Measurements from ENCODE around the gene PCGF1.
"Not testable (repeated sequence)": the region's sequence is repeated elsewhere in the genome, so short reads cannot be mapped to it uniquely, and the experiment has no call there.

The PCGF1 gene

DNA sequence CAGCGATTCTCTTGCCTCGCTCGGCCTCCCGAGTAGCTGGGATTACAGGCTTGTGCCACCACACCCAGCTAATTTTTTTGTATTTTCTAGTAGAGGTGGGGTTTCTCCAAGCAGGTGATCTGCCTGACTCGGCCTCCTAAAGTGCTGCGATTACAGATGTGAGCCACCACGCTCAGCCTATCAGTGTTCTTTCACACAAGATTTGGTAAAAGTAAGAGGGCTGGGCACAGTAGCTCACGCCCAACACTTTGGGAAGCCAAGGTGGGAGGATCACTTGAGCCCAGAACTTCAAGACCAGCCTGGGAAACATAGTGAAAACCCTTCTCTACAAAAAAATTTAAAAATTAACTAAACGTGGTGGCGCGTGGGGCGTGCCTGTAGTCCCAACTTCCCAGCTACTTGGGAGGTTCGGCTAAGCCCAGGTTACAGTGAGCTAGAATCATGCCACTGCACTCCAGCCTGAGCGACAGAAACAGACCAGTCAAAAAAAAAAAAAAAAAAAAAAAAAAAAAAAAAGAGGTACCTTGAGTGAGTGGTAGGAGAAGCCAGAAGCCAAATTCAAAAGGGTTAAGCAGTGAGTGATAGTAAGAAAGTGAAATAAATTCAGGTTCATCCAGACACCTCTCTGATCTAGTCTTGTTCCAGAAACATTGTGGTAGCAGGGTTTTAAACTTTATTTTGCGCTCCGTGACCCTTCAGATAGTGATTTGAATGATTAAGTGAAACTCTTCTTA, 36.0 kb downstream of the PCGF1 start:
- no peak for FAIRE-seq

DNA sequence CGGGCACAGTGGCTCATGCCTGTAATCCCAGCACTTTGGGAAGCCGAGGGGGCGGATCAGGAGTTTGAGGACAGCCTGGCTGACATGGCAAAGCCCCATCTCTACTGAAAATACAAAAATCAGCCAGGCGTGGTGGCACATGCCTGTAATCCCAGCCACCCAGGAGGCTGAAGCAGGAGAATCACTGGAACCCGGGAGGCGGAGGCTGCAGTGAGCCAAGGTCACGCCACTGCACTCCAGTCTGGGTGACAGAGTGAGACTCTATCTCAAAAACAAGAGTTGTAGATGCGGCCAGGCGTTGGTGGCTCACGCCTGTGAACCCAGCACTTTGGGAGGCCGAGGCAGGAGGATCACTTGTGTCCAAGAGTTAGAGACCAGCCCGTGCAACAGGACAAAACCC, 36.8 kb downstream of the PCGF1 start:
- not testable (repeated sequence) for FAIRE-seq

DNA sequence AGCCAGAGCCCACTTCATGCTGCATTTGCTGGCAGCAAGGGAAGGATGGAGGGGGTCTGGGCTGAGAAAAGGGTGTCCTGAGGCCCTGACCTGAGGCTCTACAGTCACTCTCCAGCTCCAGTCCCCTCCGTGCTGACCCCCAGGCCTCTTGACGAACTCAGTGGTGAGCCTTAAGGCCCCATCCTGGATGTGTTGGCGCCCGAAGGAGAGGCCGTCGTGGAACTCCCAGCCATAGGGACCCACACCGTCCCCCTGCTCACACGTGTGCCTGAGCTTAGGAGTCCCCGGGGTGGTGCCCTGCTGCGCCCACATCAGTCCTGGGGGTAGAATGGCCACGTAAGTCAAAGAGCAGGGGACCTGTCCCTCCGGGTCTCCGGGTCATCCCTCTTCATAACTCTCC, 43.1 kb downstream of the PCGF1 start:
- FAIRE-seq = no peak

DNA sequence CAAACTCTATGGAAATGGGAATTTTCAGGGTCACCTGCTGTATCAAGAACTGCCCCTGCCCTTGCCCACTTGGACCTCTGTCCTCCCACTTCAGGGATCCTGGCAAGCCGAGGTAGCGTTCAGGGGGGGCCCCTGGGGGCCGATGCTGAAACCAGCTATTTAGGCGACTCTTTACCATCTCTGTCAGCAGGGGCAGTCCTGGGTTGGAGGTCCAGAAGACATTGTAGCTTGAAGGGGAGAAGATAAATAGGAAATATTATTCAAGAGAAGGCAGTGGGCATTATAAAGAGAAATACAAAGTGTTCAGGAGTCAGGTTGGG, 44.7 kb downstream of the PCGF1 start:
- FAIRE-seq = no peak

DNA sequence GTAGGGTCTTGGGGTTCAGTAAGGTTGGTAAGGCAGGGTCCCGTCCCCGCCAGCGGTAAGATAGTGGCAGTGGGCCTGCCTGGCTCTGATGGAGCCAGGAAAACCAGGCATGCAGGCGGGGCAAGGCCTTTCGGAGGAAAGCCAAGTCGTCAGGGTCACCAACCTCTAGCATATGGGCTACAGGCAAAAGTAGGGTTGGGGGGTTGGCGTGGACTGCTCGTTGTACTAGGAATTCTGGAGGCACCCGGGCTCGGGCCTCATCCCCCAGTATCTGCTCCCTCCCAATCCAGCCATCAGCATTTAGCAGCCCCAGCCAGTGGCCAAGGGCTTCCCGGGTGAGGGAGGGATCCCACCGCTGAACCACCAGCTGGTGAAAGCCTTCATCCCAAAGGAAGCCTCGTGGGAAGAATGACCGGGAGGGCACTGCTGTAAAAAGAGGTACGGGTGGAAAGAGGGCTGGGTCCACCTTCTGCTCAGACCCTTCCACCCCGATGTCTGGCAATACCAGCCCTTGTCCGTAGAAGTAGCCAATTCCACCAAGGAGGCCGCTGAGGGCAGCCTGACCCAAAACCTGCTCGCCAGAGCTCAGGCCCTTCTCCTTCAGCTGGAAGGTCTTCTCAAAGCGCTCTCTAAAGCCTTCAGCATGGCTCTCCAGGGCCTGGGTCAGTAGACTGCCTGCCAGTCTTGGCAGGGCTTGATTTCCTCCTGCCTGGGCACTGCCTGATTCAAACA, 45.3 kb downstream of the PCGF1 start:
- FAIRE-seq = no peak

DNA sequence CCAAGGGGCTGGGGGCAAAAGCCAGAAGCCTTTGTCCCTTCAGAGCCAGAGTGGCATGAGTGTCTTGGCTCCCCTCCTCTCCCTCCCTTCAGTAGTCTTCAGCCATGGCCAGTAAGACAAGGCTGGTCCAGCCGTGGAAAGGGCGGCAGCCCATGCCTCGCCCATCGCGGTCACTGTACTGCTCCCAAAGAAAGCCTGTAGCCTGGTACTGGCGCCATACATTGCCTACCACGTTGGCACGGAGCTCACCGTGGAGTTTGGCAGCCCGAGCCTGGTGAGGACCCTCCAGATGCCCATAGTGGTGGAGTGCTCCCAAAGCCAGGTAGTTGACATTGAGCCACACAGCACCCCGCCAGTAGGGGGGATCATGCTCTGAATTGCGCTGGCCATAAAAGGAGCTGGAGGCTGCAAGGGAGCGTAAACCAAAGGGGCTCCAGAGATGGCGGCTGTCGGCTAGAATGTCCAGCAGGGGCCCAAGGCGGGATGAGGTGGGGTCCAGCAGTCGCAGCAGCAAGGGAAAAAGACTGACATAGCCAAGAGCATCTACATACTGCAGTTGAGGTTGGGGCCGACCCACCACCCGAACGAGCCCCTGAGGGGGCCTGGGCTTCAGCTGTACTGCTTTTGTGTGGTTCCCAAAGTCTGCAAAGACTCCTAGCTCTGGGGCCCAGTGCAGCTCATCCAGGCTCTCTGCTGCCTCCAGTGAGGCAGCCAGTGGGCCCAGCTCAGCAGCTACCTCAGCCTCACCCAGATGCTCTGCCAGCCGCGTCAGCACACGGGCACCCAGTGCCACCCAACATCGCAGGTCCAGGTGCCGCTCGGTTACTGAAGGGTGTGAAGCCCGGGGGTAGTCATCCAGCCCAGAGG, 46.1 kb downstream of the PCGF1 start:
- no peak for FAIRE-seq

DNA sequence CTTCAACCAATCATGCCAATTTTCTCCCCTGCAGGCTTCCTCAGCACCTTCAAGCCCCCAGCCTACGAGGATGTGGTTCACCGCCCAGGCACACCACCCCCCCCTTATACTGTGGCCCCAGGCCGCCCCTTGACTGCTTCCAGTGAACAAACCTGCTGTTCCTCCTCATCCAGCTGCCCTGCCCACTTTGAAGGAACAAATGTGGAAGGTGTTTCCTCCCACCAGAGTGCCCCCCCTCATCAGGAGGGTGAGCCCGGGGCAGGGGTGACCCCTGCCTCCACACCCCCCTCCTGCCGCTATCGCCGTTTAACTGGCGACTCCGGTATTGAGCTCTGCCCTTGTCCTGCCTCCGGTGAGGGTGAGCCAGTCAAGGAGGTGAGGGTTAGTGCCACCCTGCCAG, 47.3 kb downstream of the PCGF1 start:
- FAIRE-seq = not testable (repeated sequence)

DNA sequence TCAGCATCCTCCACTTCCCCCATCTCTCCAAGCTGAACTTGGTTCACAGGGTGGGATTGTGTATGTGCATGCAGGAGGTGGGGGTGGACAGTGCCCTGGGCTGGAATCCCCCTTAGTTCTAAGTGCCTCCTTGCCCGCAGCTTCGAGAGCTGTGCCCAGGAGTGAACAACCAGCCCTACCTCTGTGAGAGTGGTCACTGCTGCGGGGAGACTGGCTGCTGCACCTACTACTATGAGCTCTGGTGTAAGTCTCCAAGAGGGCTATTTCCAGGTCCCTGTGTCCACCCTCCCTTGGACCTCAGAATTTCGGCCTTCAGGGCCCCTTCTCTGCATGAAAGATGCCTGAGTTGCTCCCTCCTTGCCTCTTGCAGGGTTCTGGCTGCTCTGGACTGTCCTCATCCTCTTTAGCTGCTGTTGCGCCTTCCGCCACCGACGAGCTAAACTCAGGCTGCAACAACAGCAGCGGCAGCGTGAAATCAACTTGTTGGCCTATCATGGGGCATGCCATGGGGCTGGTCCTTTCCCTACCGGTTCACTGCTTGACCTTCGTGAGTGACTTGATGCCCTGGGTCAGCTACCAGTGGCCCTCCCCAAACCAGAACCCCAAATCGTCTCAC, 47.9 kb downstream of the PCGF1 start:
- not testable (repeated sequence) for FAIRE-seq

DNA sequence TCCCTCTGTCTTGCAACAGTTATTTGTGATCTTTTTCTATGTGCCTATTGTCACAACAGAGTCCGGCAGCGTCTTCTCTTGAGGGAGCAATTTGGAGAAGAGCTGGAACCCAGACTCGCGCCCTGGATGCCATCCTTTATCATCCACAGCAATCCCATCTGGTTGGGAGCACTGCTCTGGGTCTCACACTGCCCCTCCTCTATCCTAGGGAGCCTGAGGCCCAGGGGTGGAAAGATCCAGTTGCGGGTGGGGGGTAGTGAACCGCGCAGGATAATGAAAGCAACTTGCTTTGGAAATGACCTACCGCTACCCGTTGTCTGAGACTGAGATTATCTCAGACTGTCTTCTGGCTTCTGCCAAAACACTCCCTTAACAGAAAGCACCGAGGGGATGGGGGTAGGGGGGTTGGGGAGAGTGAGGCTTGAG, 48.5 kb downstream of the PCGF1 start:
- no peak for FAIRE-seq

DNA sequence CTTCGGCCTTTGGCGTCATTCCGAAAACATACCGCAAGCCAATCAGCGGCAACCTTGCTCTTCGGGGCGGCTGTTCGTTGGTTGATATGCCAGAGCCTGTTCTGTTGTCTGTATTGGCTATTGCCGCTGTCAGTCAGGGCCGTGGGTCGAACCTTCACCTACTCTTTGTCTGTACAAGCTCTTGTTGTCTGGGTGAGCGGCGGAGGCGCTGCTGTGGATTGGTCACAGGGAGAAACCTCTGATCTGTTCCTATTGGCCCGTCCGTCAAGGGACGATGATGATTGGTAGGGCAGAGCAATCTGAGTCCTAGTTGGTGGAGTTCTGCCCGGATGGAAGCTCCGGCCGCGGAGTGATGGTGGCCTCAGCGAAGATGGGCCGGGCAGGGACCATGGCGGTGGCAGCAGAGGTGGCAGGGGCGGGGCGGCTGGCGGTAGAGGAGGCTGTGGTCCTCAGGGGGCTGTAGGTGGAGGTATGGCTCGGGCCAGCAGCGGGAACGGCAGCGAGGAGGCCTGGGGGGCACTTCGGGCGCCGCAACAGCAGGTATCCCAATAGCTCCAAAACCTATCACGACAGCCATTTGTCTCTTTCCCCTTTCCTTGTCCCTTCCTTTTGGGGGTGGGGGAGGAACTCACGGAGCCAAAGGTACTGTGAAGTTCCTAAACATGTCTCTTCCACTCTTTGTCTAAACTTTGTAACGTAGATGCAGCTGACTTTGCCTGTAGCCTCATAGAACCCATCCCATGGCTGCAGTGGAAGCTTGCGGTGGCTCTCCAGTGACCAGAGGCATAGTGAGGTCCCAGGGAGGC, 49.2 kb downstream of the PCGF1 start, which contains the start of gene WBP1:
Gene WBP1 (plus strand): TSS at position 307 of the 806 bp plus-strand sequence. CDS start 165 bp downstream, at position 472.
- FAIRE-seq = peak; percentile 99

DNA sequence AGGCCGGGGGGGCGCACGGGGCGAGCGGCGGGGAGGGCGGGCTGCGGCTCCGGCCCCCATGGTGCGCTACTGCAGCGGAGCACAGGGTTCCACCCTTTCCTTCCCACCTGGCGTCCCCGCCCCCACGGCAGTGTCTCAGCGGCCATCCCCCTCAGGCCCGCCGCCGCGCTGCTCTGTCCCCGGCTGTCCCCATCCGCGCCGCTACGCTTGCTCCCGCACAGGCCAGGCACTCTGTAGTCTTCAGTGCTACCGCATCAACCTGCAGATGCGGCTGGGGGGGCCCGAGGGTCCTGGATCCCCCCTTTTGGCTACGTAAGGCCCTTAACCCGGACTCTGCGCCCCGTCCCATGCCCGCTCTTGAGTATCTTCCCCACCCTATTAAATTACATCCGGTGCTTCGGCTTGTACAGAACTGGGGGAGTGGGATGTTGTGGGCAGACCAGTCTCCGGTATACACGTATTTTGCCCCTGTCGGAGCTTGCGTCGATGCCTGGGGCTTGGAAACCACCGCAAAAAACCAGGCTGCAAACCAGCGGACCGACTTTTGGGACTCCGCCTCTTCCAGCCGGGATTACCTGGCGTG, 49.9 kb downstream of the PCGF1 start:
- FAIRE-seq = no peak

DNA sequence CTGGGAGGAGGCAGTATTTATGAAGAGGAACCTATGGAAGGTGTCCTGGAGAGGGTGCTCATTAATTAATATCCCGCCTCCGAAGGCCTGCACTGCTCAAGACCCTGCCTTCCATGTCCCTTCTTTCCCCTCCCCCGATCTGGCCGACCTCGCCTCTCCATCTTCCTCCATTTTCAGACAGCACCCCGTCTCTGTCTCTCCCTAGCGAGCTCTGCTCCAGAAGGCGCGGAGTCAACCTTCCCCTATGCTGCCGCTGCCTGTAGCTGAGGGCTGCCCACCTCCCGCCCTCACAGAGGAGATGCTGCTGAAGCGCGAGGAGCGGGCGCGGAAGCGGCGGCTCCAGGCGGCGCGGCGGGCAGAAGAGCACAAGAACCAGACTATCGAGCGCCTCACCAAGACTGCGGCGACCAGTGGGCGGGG, 50.4 kb downstream of the PCGF1 start:
- no peak for FAIRE-seq
